OCI-LY7 (cell line): Measurements from ENCODE around the gene LFNG. TPM values are rescaled to one million over a fixed set of nuclear protein-coding genes. Genes with fewer than 3 reads are reported as not detected.

Source experiments
- BruUV-seq: library from RNA; stranded (reverse); fragments of 400-500 nt; replicated peaks from 2 replicates; lab custom pipeline; 2021; lab: Mats Ljungman, UMichigan
- CTCF ChIA-PET: fragments of 300-600 bp; sonication (Branson Sonifier 250); formaldehyde crosslinking; loops from one replicate; lab custom pipeline; 2022; ENCODE audit warnings: antibody characterized with exemption; ENCODE audit not compliant: unreplicated experiment; lab: Charles Lee
- POLR2A ChIA-PET: fragments of 300-600 bp; sonication (Branson Sonifier 250); formaldehyde crosslinking; loops from one replicate; lab custom pipeline; 2022; ENCODE audit warnings: antibody characterized with exemption; lab: Charles Lee
- DNase-seq: peaks from one replicate; pipeline ENCODE4 v3.0.0-alpha.2; 2015; ENCODE audit warnings: low spot score
- H2AFZ ChIP-seq: fragments of 200-600 bp; sonication (generic), shearing (Covaris generic); 2 replicates; pipeline ENCODE4 v1.6.1; 2014; ENCODE audit warnings: mild to moderate bottlenecking, antibody characterized with exemption, low read length, moderate library complexity
- H3K27ac ChIP-seq: fragments of 200-600 bp; sonication (generic); 2 replicates; pipeline ENCODE4 v1.5.1; 2014; ENCODE audit warnings: mixed run types, low read depth, mild to moderate bottlenecking, moderate library complexity, low read length, inconsistent platforms; ENCODE audit not compliant: poor library complexity, severe bottlenecking
- H3K36me3 ChIP-seq: fragments of 200-600 bp; sonication (generic); 2 replicates; pipeline ENCODE4 v1.6.1; 2014; ENCODE audit warnings: mild to moderate bottlenecking, antibody characterized with exemption, low read length, moderate library complexity, mixed read lengths; ENCODE audit not compliant: insufficient read depth
- H3K4me1 ChIP-seq: fragments of 200-600 bp; sonication (generic); 2 replicates; pipeline ENCODE4 v1.5.1; 2014; ENCODE audit warnings: mild to moderate bottlenecking, low read length; ENCODE audit not compliant: insufficient read depth, poor library complexity, severe bottlenecking
- H3K4me2 ChIP-seq: fragments of 200-600 bp; sonication (generic); 2 replicates; pipeline ENCODE4 v1.6.1; 2014; ENCODE audit warnings: mild to moderate bottlenecking, low read length
- H3K4me3 ChIP-seq: fragments of 200-600 bp; sonication (generic); 2 replicates; pipeline ENCODE4 v1.5.1; 2014; ENCODE audit warnings: mild to moderate bottlenecking, low read depth, low read length; ENCODE audit not compliant: poor library complexity, severe bottlenecking
- H3K79me2 ChIP-seq: fragments of 200-600 bp; sonication (generic); 2 replicates; pipeline ENCODE4 v1.6.1; 2016; ENCODE audit warnings: low read depth, mild to moderate bottlenecking, low read length, moderate library complexity, mixed read lengths; ENCODE audit not compliant: insufficient read depth
- H3K9me2 ChIP-seq: fragments of 200-600 bp; sonication (generic); 2 replicates; pipeline ENCODE4 v1.6.1; 2016; ENCODE audit warnings: mild to moderate bottlenecking, low read length, mixed read lengths; ENCODE audit not compliant: insufficient read depth
- H3K9me3 ChIP-seq: fragments of 200-600 bp; sonication (generic); 2 replicates; pipeline ENCODE4 v1.6.1; 2014; ENCODE audit warnings: mild to moderate bottlenecking, mixed run types, low read length, mixed read lengths
- H4K20me1 ChIP-seq: fragments of 200-600 bp; sonication (generic); 2 replicates; pipeline ENCODE4 v1.6.1; 2014; ENCODE audit warnings: mild to moderate bottlenecking, antibody characterized with exemption, low read length, moderate library complexity, mixed read lengths; ENCODE audit not compliant: insufficient read depth
- CTCF ChIP-seq: fragments of 200-600 bp; sonication (generic); conservative IDR thresholded peaks from 2 replicates; pipeline ENCODE4 v1.5.1; 2014; ENCODE audit warnings: mild to moderate bottlenecking, antibody characterized with exemption, low read length, moderate library complexity, mixed read lengths
- EZH2phosphoT487 ChIP-seq: fragments of 200-600 bp; sonication (generic); IDR thresholded peaks from 2 replicates; pipeline ENCODE4 v1.6.1; 2018; ENCODE audit warnings: low read depth, borderline replicate concordance, mild to moderate bottlenecking, mixed run types, antibody characterized with exemption, low read length, moderate library complexity, mixed read lengths
- intact Hi-C: fragments of 100-400 bp; cut with micrococcal nuclease; formaldehyde crosslinking; loops from one replicate; pipeline ENCODE4 v1.10.0; 2022; ENCODE audit not compliant: unreplicated experiment
- total RNA-seq, 2 experiments: library from RNA; depleted of rRNA in 1 of 2; stranded (reverse); fragments of >200 nt in 1 of 2; shearing (Covaris generic) in 1 of 2; gene quantifications; 2 replicates each; pipeline ENCODE4 v1.2.3, GENCODE V29; 2014 to 2022

LFNG gene
- total RNA-seq, 2 experiments from 2014 or later = 1.2 to 2.1 TPM

DNA sequence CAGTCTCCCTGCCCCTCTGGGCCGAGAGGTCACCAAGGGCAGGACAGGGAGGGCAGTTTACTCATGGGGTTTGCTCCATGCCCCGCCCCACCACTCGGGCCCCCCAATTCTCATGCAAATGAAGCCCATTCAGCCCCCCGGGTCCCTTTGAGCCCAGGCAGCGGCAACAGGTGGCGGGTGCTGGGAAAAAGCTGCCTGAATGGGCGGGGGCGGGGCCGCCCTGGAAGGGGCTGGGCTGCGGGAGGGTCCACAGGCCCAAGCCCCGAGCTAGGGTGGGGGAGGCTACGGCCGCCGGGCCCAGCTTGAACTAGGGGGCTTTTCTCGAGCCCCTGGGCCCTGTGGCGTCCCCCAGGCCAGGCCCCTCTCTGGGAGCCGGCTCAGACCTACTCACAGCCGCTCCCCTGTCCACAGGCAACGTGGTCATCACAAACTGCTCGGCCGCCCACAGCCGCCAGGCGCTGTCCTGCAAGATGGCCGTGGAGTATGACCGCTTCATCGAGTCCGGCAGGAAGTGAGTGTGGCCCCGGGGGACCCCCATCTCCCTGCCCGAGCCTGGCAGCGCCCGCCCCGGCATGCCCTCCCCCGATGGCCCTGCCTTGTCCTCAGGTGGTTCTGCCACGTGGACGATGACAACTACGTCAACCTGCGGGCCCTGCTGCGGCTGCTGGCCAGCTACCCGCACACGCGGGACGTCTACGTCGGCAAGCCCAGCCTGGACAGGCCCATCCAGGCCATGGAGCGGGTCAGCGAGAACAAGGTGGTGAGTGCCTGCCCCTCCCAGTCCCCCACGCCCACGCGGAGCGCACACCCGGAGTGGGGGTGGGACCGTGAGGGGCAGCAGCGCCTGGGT lies 5.5 kb downstream of the LFNG start:
- no peak overlapping the region for H3K4me2 ChIP-seq
- TF ChIP-seq CTCF = no peak
- TF ChIP-seq EZH2phosphoT487 = no peak
- no peaks in the 10 kb centered on the region for H3K36me3 ChIP-seq
- BruUV-seq = no TSS peak
- no peak overlapping the region for H2AFZ ChIP-seq
- no peaks in the 10 kb centered on the region for H3K9me2 ChIP-seq
- intact Hi-C loops = no loop called here
- no peak overlapping the region for H3K27ac ChIP-seq
- H3K4me3 ChIP-seq = no peak overlapping the region
- ChIA-PET CTCF (no interaction called here), POLR2A (interaction anchor here (0.6 kb wide), 1 partner anchor 368 kb away, joined by 3 read pairs; no protein-coding TSS in a partner anchor)
- H3K4me1 ChIP-seq = peaks cover 36% of the 10 kb centered on the region
- H3K9me3 ChIP-seq = no peaks in the 10 kb centered on the region
- no peaks in the 10 kb centered on the region for H3K79me2 ChIP-seq
- no peaks in the 10 kb centered on the region for H4K20me1 ChIP-seq
- no peak for DNase-seq

GRCh38 chr7:2525658-2526630 lies 6.4 kb downstream of the LFNG start:
- H3K4me3 ChIP-seq = no peak overlapping the region
- CTCF ChIA-PET = interaction anchor here (0.6 kb wide), 1 partner anchor 13 kb away, joined by 5 read pairs; no protein-coding TSS in a partner anchor
- peaks cover 41% of the 10 kb centered on the region for H3K4me1 ChIP-seq
- BruUV-seq = no TSS peak
- no peaks in the 10 kb centered on the region for H3K79me2 ChIP-seq
- POLR2A ChIA-PET = no interaction called here
- TF ChIP-seq CTCF = no peak
- TF ChIP-seq EZH2phosphoT487 = no peak
- H4K20me1 ChIP-seq = no peaks in the 10 kb centered on the region
- H3K27ac ChIP-seq = no peak overlapping the region
- intact Hi-C loops = no loop called here
- no peaks in the 10 kb centered on the region for H3K36me3 ChIP-seq
- H3K4me2 ChIP-seq = no peak overlapping the region
- H3K9me2 ChIP-seq = no peaks in the 10 kb centered on the region
- no peak overlapping the region for H2AFZ ChIP-seq
- H3K9me3 ChIP-seq = no peaks in the 10 kb centered on the region
- DNase-seq = no peak
